GM12878 (cell line): Measurements from ENCODE around the gene SETD5. TPM values are rescaled to one million over a fixed set of nuclear protein-coding genes. Genes with fewer than 3 reads are reported as not detected.

Source experiments
- ATAC-seq: fragments of 200-7000 bp; cut with Tn5 transposase; 3 replicates; pipeline ENCODE4 v1.9.1; 2020; ENCODE audit warnings: mild to moderate bottlenecking, moderate library complexity
- BruUV-seq: library from RNA; stranded (reverse); fragments of 400-500 nt; replicated peaks from 2 replicates; lab custom pipeline; 2021; lab: Mats Ljungman, UMichigan
- CTCF ChIA-PET: fragments of 300-600 bp; sonication (Branson Sonifier 250); formaldehyde crosslinking; extraction: SDS; loops from one replicate; lab custom pipeline; 2021; ENCODE audit warnings: inconsistent platforms; lab: Yijun Ruan, JAX
- POLR2A ChIA-PET: fragments of 350-600 bp; formaldehyde crosslinking; extraction: SDS; loops from one replicate; lab custom pipeline; 2021; ENCODE audit warnings: inconsistent platforms; lab: Charles Lee
- RAD21 ChIA-PET: fragments of 300-600 bp; sonication (Branson Sonifier 250); formaldehyde crosslinking; loops from one replicate; lab custom pipeline; 2023; ENCODE audit warnings: antibody characterized with exemption; ENCODE audit not compliant: unreplicated experiment; lab: Charles Lee
- SMC1A ChIA-PET: fragments of 300-600 bp; sonication (Branson Sonifier 250); formaldehyde crosslinking; loops from one replicate; lab custom pipeline; 2023; ENCODE audit not compliant: unreplicated experiment, uncharacterized antibody; lab: Charles Lee
- DNase-seq: peaks from one replicate; pipeline ENCODE4 v3.0.0-alpha.2; 2011; ENCODE audit warnings: low read depth, low spot score
- FAIRE-seq: peaks from 3 replicates; lab custom pipeline; 2011; peaks lifted over from hg19 to GRCh38; lab: Jason Lieb, UNC
- H2AFZ ChIP-seq: 2 replicates; pipeline ENCODE4 v1.6.0; 2011; ENCODE audit warnings: low read depth, low read length, control low read depth; ENCODE audit not compliant: control insufficient read depth
- H3K27ac ChIP-seq: 2 replicates; pipeline ENCODE4 v1.5.1; 2011; ENCODE audit warnings: control low read depth; ENCODE audit not compliant: control insufficient read depth, insufficient read depth
- H3K27me3 ChIP-seq, 2 experiments: replicated peaks in 1 of 2; 2 replicates each; pipeline versions ENCODE4 v1.6.0 to v1.6.1; 2011; ENCODE audit warnings: low read length in 1 of 2; ENCODE audit not compliant: control insufficient read depth in 2 of 2, insufficient read depth in 2 of 2
- H3K36me3 ChIP-seq, 2 experiments: 2 replicates each; pipeline ENCODE4 v1.5.1; 2011; ENCODE audit warnings: low read length in 1 of 2; ENCODE audit not compliant: control insufficient read depth in 2 of 2, insufficient read depth in 2 of 2
- H3K4me1 ChIP-seq: 2 replicates; pipeline ENCODE4 v1.6.1; 2011; ENCODE audit warnings: mild to moderate bottlenecking, low read length, moderate library complexity, mixed read lengths; ENCODE audit not compliant: control insufficient read depth, insufficient read depth
- H3K4me2 ChIP-seq: 2 replicates; pipeline ENCODE4 v1.6.0; 2011; ENCODE audit warnings: control low read depth; ENCODE audit not compliant: control insufficient read depth, insufficient read depth
- H3K4me3 ChIP-seq: fragments of 200-600 bp; sonication (generic); 2 replicates; pipeline ENCODE4 v1.5.1; 2016
- H3K79me2 ChIP-seq: 2 replicates; pipeline ENCODE4 v1.6.0; 2011; ENCODE audit warnings: low read length; ENCODE audit not compliant: control insufficient read depth, insufficient read depth
- H3K9ac ChIP-seq: 2 replicates; pipeline ENCODE4 v1.8.0; 2011; ENCODE audit warnings: low read length, control low read depth, mixed read lengths; ENCODE audit not compliant: control insufficient read depth, insufficient read depth
- H3K9me3 ChIP-seq: replicated peaks from 3 replicates; pipeline ENCODE4 v1.5.1; 2011; ENCODE audit warnings: mild to moderate bottlenecking, low read length; ENCODE audit not compliant: control insufficient read depth, insufficient read depth
- H4K20me1 ChIP-seq: 2 replicates; pipeline ENCODE4 v1.6.0; 2011; ENCODE audit not compliant: control insufficient read depth, insufficient read depth
- ASH2L ChIP-seq: fragments of 300-600, 200-600 bp; sonication (generic); IDR thresholded peaks from 2 replicates; pipeline ENCODE4 v1.6.1; 2017; ENCODE audit warnings: low read depth, mild to moderate bottlenecking, borderline replicate concordance
- ESRRA ChIP-seq: IDR thresholded peaks from 2 replicates; pipeline ENCODE4 v1.6.1; 2012; ENCODE audit warnings: mild to moderate bottlenecking, low read length, improper control_type of control experiment
- GABPA ChIP-seq: IDR thresholded peaks from 2 replicates; pipeline ENCODE4 v1.6.1; 2014; ENCODE audit warnings: antibody characterized with exemption, low read depth, mild to moderate bottlenecking, inconsistent platforms
- HSF1 ChIP-seq: fragments of 150-350 bp; IDR thresholded peaks from 2 replicates; pipeline ENCODE4 v1.6.1; 2014; ENCODE audit warnings: mild to moderate bottlenecking, low read depth, low read length
- IKZF2 ChIP-seq, 2 experiments: fragments of 450-650 bp; IDR thresholded peaks; 2 replicates each; pipeline ENCODE4 v1.6.1; 2017; ENCODE audit warnings: mild to moderate bottlenecking in 2 of 2, moderate library complexity in 2 of 2
- IRF3 ChIP-seq: fragments of 450-650 bp; IDR thresholded peaks from 2 replicates; pipeline ENCODE4 v1.6.1; 2014; ENCODE audit warnings: mild to moderate bottlenecking
- MLLT1 ChIP-seq: fragments of 450-650 bp; IDR thresholded peaks from 2 replicates; pipeline ENCODE4 v1.6.1; 2016; ENCODE audit warnings: mild to moderate bottlenecking
- MXI1 ChIP-seq: fragments of 150-350 bp; IDR thresholded peaks from 2 replicates; pipeline ENCODE4 v1.6.1; 2011; ENCODE audit warnings: low read depth, mild to moderate bottlenecking, inconsistent platforms, low read length, improper control_type of control experiment
- NFIC ChIP-seq: IDR thresholded peaks from 2 replicates; pipeline ENCODE4 v1.6.1; 2012; ENCODE audit warnings: low read depth, mild to moderate bottlenecking, inconsistent platforms, low read length, moderate library complexity
- NFXL1 ChIP-seq: fragments of 450-650 bp; IDR thresholded peaks from 2 replicates; pipeline ENCODE4 v1.6.1; 2017; ENCODE audit warnings: antibody characterized with exemption, mild to moderate bottlenecking, borderline replicate concordance
- NR2C2 ChIP-seq: IDR thresholded peaks from 2 replicates; pipeline ENCODE4 v1.6.1; 2011; ENCODE audit warnings: borderline replicate concordance, low read depth; ENCODE audit not compliant: control insufficient read depth, insufficient read length
- ZBED1 ChIP-seq: IDR thresholded peaks from 2 replicates; pipeline ENCODE4 v1.6.1; 2016; ENCODE audit warnings: borderline replicate concordance
- ZNF207 ChIP-seq: fragments of 450-650 bp; IDR thresholded peaks from 2 replicates; pipeline ENCODE4 v1.6.1; 2014; ENCODE audit warnings: antibody characterized with exemption, mild to moderate bottlenecking, borderline replicate concordance
- WGBS: methylation state at CpG from one replicate; pipeline ENCODE4 v1.1.6; 2016; ENCODE audit warnings: low lambda C conversion rate; ENCODE audit not compliant: insufficient replicate concordance, insufficient coverage; ENCODE audit errors: missing lambda C conversion rate; 5-methylcytosine and 5-hydroxymethylcytosine counted together
- in situ Hi-C: fragments of 300-500 bp; cut with MboI; formaldehyde crosslinking; loops from 9 replicates; pipeline ENCODE4 v1.14.3; 2018; ENCODE audit warnings: mixed read lengths
- intact Hi-C: fragments of 100-400 bp; cut with micrococcal nuclease; formaldehyde crosslinking; loops from one replicate; pipeline ENCODE4 v1.14.2; 2022; ENCODE audit not compliant: unreplicated experiment
- polyA plus RNA-seq, 11 experiments: library from polyadenylated mRNA; depleted of rRNA in 4 of 11; unstranded in 6 of 11; stranded (reverse) in 5 of 11; fragments of >200 nt; fragmentation: Nextera tagmentation in 4 of 11; fragmentation: Illumina TruSeq in 1 of 11; extraction: Ambion mirVana in 4 of 11; extraction: Trizol in 1 of 11; gene quantifications; 1 replicate in 1 of 11; 2 replicates in 10 of 11; pipeline versions ENCODE4 v1.2.1 to v1.2.3, GENCODE V29; 2011 to 2016; ENCODE audit warnings: inconsistent platforms in 2 of 11, missing spikeins in 2 of 11, low read depth in 1 of 11
- total RNA-seq, 4 experiments: library from RNA; depleted of rRNA in 3 of 4; stranded (reverse); fragments of >200 nt in 3 of 4; fragmentation: Illumina TruSeq in 1 of 4; extraction: Trizol in 1 of 4; gene quantifications; 2 replicates each; pipeline versions ENCODE4 v1.2.1 to v1.2.3, GENCODE V29; 2013 to 2021

SETD5 gene
- total and polyA plus RNA-seq, 10 of the 15 experiments (the other 5 are each of a cell fraction or from before 2014, with no cell fraction given): 8.2 to 94.0 (median 55.4) TPM

GRCh38 chr3:9349321-9350117 lies 47.9 kb upstream of the SETD5 start:
- ChIA-PET POLR2A (interaction anchor here (0.9 kb wide), 1 partner anchor 13 kb away, joined by 3 read pairs; no protein-coding TSS in a partner anchor), CTCF (interaction anchor here (0.9 kb wide), 1 partner anchor 386 kb away, joined by 3 read pairs; no protein-coding TSS in a partner anchor)
- intact Hi-C loops: loop anchor here (5.0 to 10.0 kb wide), 2 partner anchors 303 to 385 kb away; partner anchors contain the start of gene BRPF1

GRCh38 chr3:9351709-9352126 lies 45.7 kb upstream of the SETD5 start:
- no peaks in the 10 kb centered on the region for H3K27me3 ChIP-seq
- H3K27ac ChIP-seq: no peak overlapping the region
- WGBS: 29% methylated on average over 3 of the region's 3 CpGs
- no peaks in the 10 kb centered on the region for H3K9me3 ChIP-seq
- ChIA-PET SMC1A (interaction anchor here (1.0 to 2.5 kb wide), 3 partner anchors 15 to 340 kb away, joined by 3 to 13 read pairs (median 4); no protein-coding TSS in a partner anchor), POLR2A (no interaction called here), RAD21 (no interaction called here), CTCF (interaction anchor here (0.9 to 1.0 kb wide), 3 partner anchors 13 to 111 kb away, joined by 3 to 4 read pairs (median 3); no protein-coding TSS in a partner anchor)
- peaks cover 5% of the 10 kb centered on the region; the same call in 1 of the 2 replicates for H3K4me1 ChIP-seq
- H4K20me1 ChIP-seq: no peaks in the 10 kb centered on the region
- no peaks in the 10 kb centered on the region for H3K36me3 ChIP-seq
- no peak overlapping the region for H3K4me2 ChIP-seq
- intact Hi-C loops: loop anchor here (2.0 to 10.0 kb wide), 4 partner anchors 71 to 383 kb away; partner anchors contain the start of gene BRPF1
- in situ Hi-C loops: no loop called here
- FAIRE-seq (no peak), ATAC-seq (no peak), DNase-seq (no peak)
- no peak overlapping the region for H2AFZ ChIP-seq
- BruUV-seq: no TSS peak
- H3K9ac ChIP-seq: no peak overlapping the region
- no peaks in the 10 kb centered on the region for H3K79me2 ChIP-seq
- H3K4me3 ChIP-seq: no peak overlapping the region
- no peak for TF ChIP-seq NFXL1
- no peak for TF ChIP-seq ZBED1
- TF ChIP-seq NR2C2: no peak
- TF ChIP-seq ASH2L: no peak
- no peak for TF ChIP-seq ZNF207
- TF ChIP-seq HSF1: no peak
- TF ChIP-seq IKZF2 (IDR thresholded peaks at IDR 0.05): no peak
- TF ChIP-seq IRF3: no peak
- TF ChIP-seq ESRRA: no peak
- TF ChIP-seq MLLT1: no peak

More at GRCh38 chr3:9349321-9350117, 47.9 kb upstream of the SETD5 start:
- ATAC-seq (no peak), DNase-seq (no peak), FAIRE-seq (no peak)
- 47% methylated on average over 2 of the region's 2 CpGs for WGBS
- Histone ChIP-seq H3K79me2 (no peaks in the 10 kb centered on the region), H3K9ac (no peak overlapping the region), H4K20me1 (no peaks in the 10 kb centered on the region), H3K27me3 (no peaks in the 10 kb centered on the region), H3K4me2 (no peak overlapping the region), H3K27ac (no peak overlapping the region), H3K4me3 (no peak overlapping the region), H3K9me3 (no peaks in the 10 kb centered on the region), H3K36me3 (no peaks in the 10 kb centered on the region), H2AFZ (no peak overlapping the region), H3K4me1 (no peaks in the 10 kb centered on the region; the same call in 1 of the 2 replicates)
- no TSS peak for BruUV-seq
- RAD21 ChIA-PET: no interaction called here
- peak; percentile 29; the same call in 1 of the 2 replicates for TF ChIP-seq GABPA
- TF ChIP-seq NFIC: peak; percentile 40; the same call in 1 of the 2 replicates
- no peak for TF ChIP-seq MXI1
- SMC1A ChIA-PET: no interaction called here
- in situ Hi-C loops: no loop called here
